Endodermal cell (in vitro differentiated cells): Measurements from ENCODE around the gene PPP1CB. TPM values are rescaled to one million over a fixed set of nuclear protein-coding genes. Genes with fewer than 3 reads are reported as not detected.

Source experiments
- DNase-seq: peaks from one replicate; pipeline ENCODE4 v3.0.0-alpha.2; 2017
- H3K27ac ChIP-seq: 2 replicates; pipeline ENCODE4 v1.5.1; 2013; ENCODE audit warnings: mild to moderate bottlenecking, low read depth, low read length, moderate library complexity
- H3K27me3 ChIP-seq: 2 replicates; pipeline ENCODE4 v1.6.1; 2013; ENCODE audit warnings: mild to moderate bottlenecking, low read length, moderate library complexity; ENCODE audit not compliant: insufficient read depth, control insufficient read depth, poor library complexity, severe bottlenecking
- H3K36me3 ChIP-seq: 2 replicates; pipeline ENCODE4 v1.7.0; 2013; ENCODE audit warnings: mild to moderate bottlenecking, low read length, moderate library complexity; ENCODE audit not compliant: control insufficient read depth, insufficient read depth
- H3K4me1 ChIP-seq: one replicate; pipeline ENCODE4 v1.7.0; 2013; ENCODE audit warnings: low read length; ENCODE audit not compliant: control insufficient read depth, insufficient read depth
- H3K4me3 ChIP-seq: 2 replicates; pipeline ENCODE4 v1.5.1; 2013; ENCODE audit warnings: mild to moderate bottlenecking, low read length, moderate library complexity
- H3K9ac ChIP-seq: 2 replicates; pipeline ENCODE4 v1.6.1; 2013; ENCODE audit warnings: mild to moderate bottlenecking, low read length, moderate library complexity; ENCODE audit not compliant: poor library complexity, severe bottlenecking; ENCODE audit errors: extremely low read depth
- H3K9me3 ChIP-seq: 2 replicates; pipeline ENCODE4 v1.6.1; 2013; ENCODE audit warnings: mild to moderate bottlenecking, low read length, moderate library complexity; ENCODE audit not compliant: control insufficient read depth
- H3K27ac Mint-ChIP-seq: 2 replicates; pipeline ENCODE4 v1.8.0; 2020; ENCODE audit warnings: mixed read lengths
- H3K27me3 Mint-ChIP-seq: 2 replicates; pipeline ENCODE4 v1.8.0; 2021; ENCODE audit warnings: mild to moderate bottlenecking, mixed read lengths; ENCODE audit not compliant: insufficient read depth
- H3K36me3 Mint-ChIP-seq: 2 replicates; pipeline ENCODE4 v1.8.0; 2020; ENCODE audit warnings: low read depth, mixed read lengths
- H3K4me1 Mint-ChIP-seq: 2 replicates; pipeline ENCODE4 v1.8.0; 2020; ENCODE audit warnings: mixed read lengths
- H3K4me3 Mint-ChIP-seq: 2 replicates; pipeline ENCODE4 v1.8.0; 2020; ENCODE audit warnings: mild to moderate bottlenecking, moderate library complexity, mixed read lengths
- H3K9me3 Mint-ChIP-seq: 2 replicates; pipeline ENCODE4 v1.8.0; 2020; ENCODE audit warnings: mild to moderate bottlenecking, mixed read lengths
- WGBS, 2 experiments: methylation state at CpG; one replicate each; pipeline versions ENCODE4 v1.1.5 to v1.1.7; 2013; ENCODE audit warnings: missing lambda C conversion rate in 2 of 2, mixed read lengths in 1 of 2; ENCODE audit not compliant: insufficient coverage in 1 of 2, insufficient read length in 1 of 2; 5-methylcytosine and 5-hydroxymethylcytosine counted together
- total RNA-seq, 2 donors: library from RNA; stranded (reverse); fragmentation: NEBNext Ultra II Directional in 1 of 2; extraction: Animal tissue kit (Norgen Biotek cat#: 25700) in 1 of 2; gene quantifications; 2 replicates in 1 of 2; 3 replicates in 1 of 2; pipeline ENCODE4 v1.2.1, GENCODE V29; 2021
- TF ChIP-seq, protein P1 (sequence below): fragments of 200-600 bp; sonication (generic); conservative IDR thresholded peaks from 2 replicates; pipeline ENCODE4 v1.5.0; 2021; ENCODE audit warnings: antibody characterized with exemption, mild to moderate bottlenecking

The PPP1CB gene
- total RNA-seq, 2 donors from 2014 or later, result 175 to 201 TPM

DNA sequence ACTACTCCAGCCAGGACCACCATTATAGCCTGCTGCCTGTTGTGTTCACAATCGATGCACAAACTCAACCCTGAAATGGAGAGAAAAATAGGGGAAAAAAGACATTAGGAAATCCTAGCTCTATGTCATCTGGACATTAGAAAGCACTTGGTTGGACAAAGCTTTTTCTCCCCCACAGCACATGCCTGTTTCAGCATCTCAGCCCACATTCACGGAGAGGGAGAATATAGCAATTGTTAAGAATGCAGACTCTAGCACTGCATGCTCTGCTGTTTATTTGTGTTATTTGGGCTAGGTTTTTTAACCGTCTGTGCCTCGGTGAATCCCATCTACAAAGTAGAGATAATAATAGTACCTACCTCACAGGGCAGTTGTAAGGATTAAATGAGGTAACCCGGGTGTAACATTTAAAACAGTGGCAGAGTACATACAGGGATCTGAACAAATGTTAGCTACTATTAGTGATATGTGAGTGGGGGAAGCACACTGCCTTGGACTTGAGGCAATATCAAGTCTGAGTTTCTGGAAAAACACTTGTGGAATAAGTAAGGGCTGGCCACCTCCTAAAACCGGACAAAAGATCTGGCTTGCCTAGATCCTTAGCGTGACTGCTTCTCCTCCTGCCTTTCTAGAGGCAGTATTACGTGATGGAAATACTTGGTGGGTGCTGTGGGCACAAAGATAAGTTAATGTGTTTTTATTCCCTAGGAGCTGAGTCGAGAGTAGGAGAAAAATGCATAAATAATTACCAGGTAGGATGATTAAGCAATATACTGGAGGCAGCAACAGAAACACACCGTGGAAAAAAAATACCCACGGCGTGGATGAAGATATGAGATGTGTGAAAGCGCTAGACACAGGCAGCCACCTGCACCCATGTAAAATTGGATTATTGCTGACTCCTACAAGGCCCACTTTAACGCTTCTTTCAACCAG, 1.0 kb upstream of the PPP1CB start:
- WGBS, 2 experiments, result 71% methylated on average over 10 to 14 of the region's 14 CpGs
- peak overlapping the region; percentile 84 for H3K9ac ChIP-seq
- DNase-seq, result no peak
- peak overlapping the region; percentile 91 for H3K4me3 ChIP-seq
- no peaks in the 10 kb centered on the region for H3K27me3 ChIP-seq
- no peaks in the 10 kb centered on the region for H3K27me3 Mint-ChIP-seq
- TF ChIP-seq, protein P1, sequence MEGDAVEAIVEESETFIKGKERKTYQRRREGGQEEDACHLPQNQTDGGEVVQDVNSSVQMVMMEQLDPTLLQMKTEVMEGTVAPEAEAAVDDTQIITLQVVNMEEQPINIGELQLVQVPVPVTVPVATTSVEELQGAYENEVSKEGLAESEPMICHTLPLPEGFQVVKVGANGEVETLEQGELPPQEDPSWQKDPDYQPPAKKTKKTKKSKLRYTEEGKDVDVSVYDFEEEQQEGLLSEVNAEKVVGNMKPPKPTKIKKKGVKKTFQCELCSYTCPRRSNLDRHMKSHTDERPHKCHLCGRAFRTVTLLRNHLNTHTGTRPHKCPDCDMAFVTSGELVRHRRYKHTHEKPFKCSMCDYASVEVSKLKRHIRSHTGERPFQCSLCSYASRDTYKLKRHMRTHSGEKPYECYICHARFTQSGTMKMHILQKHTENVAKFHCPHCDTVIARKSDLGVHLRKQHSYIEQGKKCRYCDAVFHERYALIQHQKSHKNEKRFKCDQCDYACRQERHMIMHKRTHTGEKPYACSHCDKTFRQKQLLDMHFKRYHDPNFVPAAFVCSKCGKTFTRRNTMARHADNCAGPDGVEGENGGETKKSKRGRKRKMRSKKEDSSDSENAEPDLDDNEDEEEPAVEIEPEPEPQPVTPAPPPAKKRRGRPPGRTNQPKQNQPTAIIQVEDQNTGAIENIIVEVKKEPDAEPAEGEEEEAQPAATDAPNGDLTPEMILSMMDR, result no peak
- H3K27ac ChIP-seq, result peak overlapping the region; percentile 95
- H3K9me3 Mint-ChIP-seq, result peaks cover 7% of the 10 kb centered on the region
- peaks cover 6% of the 10 kb centered on the region for H3K36me3 Mint-ChIP-seq
- no peaks in the 10 kb centered on the region for H3K9me3 ChIP-seq
- peak overlapping the region; percentile 98 for H3K27ac Mint-ChIP-seq
- peaks cover 13% of the 10 kb centered on the region for H3K4me1 ChIP-seq
- no peaks in the 10 kb centered on the region for H3K36me3 ChIP-seq
- H3K4me1 Mint-ChIP-seq, result peaks cover 28% of the 10 kb centered on the region
- H3K4me3 Mint-ChIP-seq, result peak overlapping the region; percentile 86

DNA sequence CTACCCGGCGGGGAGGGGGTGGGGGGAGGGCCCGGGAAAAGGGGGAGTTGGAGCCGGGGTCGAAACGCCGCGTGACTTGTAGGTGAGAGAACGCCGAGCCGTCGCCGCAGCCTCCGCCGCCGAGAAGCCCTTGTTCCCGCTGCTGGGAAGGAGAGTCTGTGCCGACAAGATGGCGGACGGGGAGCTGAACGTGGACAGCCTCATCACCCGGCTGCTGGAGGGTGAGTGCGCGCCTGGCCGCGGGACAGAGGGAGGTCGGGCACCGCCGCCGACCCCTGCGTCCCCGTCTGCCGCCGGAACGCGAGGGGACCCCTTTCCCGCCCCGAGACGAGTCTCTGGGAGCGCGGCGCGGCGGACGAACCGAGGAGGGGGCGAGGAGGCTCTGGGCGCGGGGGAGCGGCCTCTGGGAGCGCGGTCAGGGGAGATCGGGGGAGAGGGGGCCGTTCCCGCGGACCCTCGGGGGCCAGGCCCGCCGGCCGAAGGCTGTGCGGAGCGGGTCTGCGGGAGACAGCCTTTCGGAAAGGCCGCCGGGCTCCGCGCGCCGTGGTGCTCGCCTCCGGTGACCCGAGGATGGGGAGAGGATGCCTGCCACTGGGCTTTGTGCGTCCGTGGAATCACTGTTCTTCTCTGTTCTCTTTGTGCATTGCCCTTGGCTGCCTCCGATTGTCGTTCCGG, 463 bp downstream of the PPP1CB start:
- Histone ChIP-seq H3K27me3 (no peaks in the 10 kb centered on the region), H3K36me3 (no peaks in the 10 kb centered on the region), H3K9ac (peak overlapping the region; percentile 84), H3K4me3 (peak overlapping the region; percentile 91), H3K9me3 (no peaks in the 10 kb centered on the region), H3K4me1 (peaks cover 13% of the 10 kb centered on the region), H3K27ac (peak overlapping the region; percentile 95)
- Mint-ChIP-seq H3K36me3 (no peaks in the 10 kb centered on the region), H3K27ac (peak overlapping the region; percentile 98), H3K9me3 (no peaks in the 10 kb centered on the region), H3K27me3 (no peaks in the 10 kb centered on the region), H3K4me3 (peak overlapping the region; percentile 86), H3K4me1 (peaks cover 34% of the 10 kb centered on the region)
- DNase-seq, result no peak
- WGBS, 2 experiments, result 0% methylated on average over 77 of the region's 78 CpGs; no CpG with 5 or more reads in 1 of the 2 experiments
- TF ChIP-seq, protein P1, result no peak

DNA sequence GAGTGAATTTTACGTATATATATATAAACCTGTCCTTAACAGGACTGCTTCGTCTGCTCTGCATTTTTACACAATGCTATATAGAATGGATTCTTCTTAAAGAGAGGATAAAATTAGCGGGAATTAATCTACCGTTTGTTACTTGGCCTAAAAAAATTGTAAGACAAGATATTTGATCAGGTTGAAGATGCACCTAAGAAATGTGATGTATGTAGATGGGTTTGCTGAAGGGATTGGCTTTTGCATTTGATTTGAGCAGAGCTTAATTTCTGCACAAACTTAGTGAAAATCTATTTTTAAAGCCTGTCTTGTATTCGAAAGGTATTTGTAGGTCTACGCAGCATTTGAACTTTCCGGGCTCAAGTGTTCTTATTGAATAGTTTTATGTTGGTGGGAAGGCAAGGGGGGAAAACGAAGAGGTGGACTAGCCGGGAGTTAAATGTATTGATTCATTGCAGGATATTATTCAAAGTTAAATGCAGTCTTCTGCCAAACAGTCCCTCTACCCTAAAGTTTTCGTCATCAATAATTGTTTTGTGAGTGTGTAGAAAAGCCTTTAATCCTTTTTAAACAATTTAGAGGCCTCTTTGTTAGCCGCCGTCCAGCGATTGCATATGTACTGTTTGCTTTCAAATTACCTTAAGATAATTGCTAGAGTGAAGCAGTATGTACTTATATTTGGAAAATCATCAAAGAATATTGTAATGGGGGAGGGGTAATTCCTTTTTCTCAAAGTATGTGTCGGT, 1.2 kb downstream of the PPP1CB start:
- 0 to 1% methylated on average over 5 to 13 of the region's 14 CpGs for WGBS, 2 experiments
- TF ChIP-seq, protein P1, result no peak

More for the DNA sequence above, 1.2 kb downstream of the PPP1CB start:
- H3K4me1 Mint-ChIP-seq, result peaks cover 40% of the 10 kb centered on the region
- peak overlapping the region; percentile 91 for H3K4me3 ChIP-seq
- H3K9ac ChIP-seq, result peak overlapping the region; percentile 84
- H3K27me3 ChIP-seq, result no peaks in the 10 kb centered on the region
- no peaks in the 10 kb centered on the region for H3K9me3 Mint-ChIP-seq
- H3K4me1 ChIP-seq, result peaks cover 9% of the 10 kb centered on the region
- H3K36me3 Mint-ChIP-seq, result no peaks in the 10 kb centered on the region
- DNase-seq, result no peak
- H3K27me3 Mint-ChIP-seq, result no peaks in the 10 kb centered on the region
- H3K27ac ChIP-seq, result peak overlapping the region; percentile 95
- H3K36me3 ChIP-seq, result no peaks in the 10 kb centered on the region
- H3K4me3 Mint-ChIP-seq, result peak overlapping the region; percentile 86
- H3K9me3 ChIP-seq, result no peaks in the 10 kb centered on the region
- peak overlapping the region; percentile 98 for H3K27ac Mint-ChIP-seq
